ENCODE data around the gene PHF1.
"Not testable (repeated sequence)": the region's sequence is repeated elsewhere in the genome, so short reads cannot be mapped to it uniquely, and the experiment has no call there.

The PHF1 gene

GRCh38 chr6:33410711-33411631 lies at the start of gene PHF1:
Gene PHF1 (plus strand): TSS chr6:33411014. CDS start chr6:33412264, 1,250 bp downstream.
- no peaks in the 10 kb centered on the region for H3K9me3 ChIP-seq (ENCODE audit: control insufficient read depth in 2 of 2, low read length in 2 of 2)
- peaks cover 31 to 33% of the 10 kb centered on the region in 2 donors for H3K36me3 ChIP-seq (ENCODE audit: control insufficient read depth in 2 of 2, insufficient read depth in 2 of 2, low read length in 2 of 2)
- peak within 1 kb of the TSS; percentile 91 to 98 for H3K9ac ChIP-seq (ENCODE audit: low read depth in 1 of 2, low read length in 2 of 2)
- peaks cover 11 to 12% of the 10 kb centered on the region in 2 donors for H3K4me1 ChIP-seq (ENCODE audit: control insufficient read depth in 2 of 2, insufficient read depth in 2 of 2, low read length in 2 of 2)
- H3K4me3 ChIP-seq (ENCODE audit: low read length in 2 of 2) = peak within 1 kb of the TSS; percentile 86 to 95
- H3K27ac ChIP-seq (ENCODE audit: low read depth in 2 of 2, low read length in 2 of 2) = peak within 1 kb of the TSS; percentile 95 to 97
- no peaks in the 10 kb centered on the region for H3K27me3 ChIP-seq (ENCODE audit: control insufficient read depth in 2 of 2, insufficient read depth in 2 of 2, low read length in 2 of 2)

DNA sequence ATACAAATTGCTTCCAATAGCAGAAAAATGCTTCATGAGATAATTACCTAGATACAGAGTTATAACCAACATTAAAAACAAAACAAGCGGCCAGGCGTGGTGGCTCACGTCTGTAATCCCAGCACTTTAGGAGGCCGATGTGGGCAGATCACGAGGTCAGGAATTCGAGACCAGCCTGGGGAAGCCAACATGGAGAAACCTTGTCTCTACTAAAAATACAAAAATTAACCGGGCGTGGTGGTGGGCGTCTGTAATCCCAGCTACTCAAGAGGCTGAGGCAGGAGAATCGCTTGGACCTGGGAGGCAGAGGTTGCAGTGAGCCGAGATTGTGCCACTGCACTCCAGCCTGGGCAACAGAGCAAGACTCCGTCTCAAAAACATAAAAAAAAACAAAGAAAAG lies 47.3 kb upstream of the PHF1 start:
- not testable (repeated sequence) for H3K4me1 ChIP-seq (ENCODE audit: control insufficient read depth in 2 of 2, insufficient read depth in 2 of 2, low read length in 2 of 2); H3K9ac ChIP-seq (ENCODE audit: low read depth in 1 of 2, low read length in 2 of 2); H3K36me3 ChIP-seq (ENCODE audit: control insufficient read depth in 2 of 2, insufficient read depth in 2 of 2, low read length in 2 of 2); H3K27ac ChIP-seq (ENCODE audit: low read depth in 2 of 2, low read length in 2 of 2); H3K9me3 ChIP-seq (ENCODE audit: control insufficient read depth in 2 of 2, low read length in 2 of 2); H3K4me3 ChIP-seq (ENCODE audit: low read length in 2 of 2); H3K27me3 ChIP-seq (ENCODE audit: control insufficient read depth in 2 of 2, insufficient read depth in 2 of 2, low read length in 2 of 2)

GRCh38 chr6:33364475-33365205 lies 46.2 kb upstream of the PHF1 start:
- not testable (repeated sequence) for H3K9me3 ChIP-seq (ENCODE audit: control insufficient read depth in 2 of 2, low read length in 2 of 2); H3K4me1 ChIP-seq (ENCODE audit: control insufficient read depth in 2 of 2, insufficient read depth in 2 of 2, low read length in 2 of 2); H3K9ac ChIP-seq (ENCODE audit: low read depth in 1 of 2, low read length in 2 of 2); H3K27ac ChIP-seq (ENCODE audit: low read depth in 2 of 2, low read length in 2 of 2); H3K4me3 ChIP-seq (ENCODE audit: low read length in 2 of 2); H3K27me3 ChIP-seq (ENCODE audit: control insufficient read depth in 2 of 2, insufficient read depth in 2 of 2, low read length in 2 of 2); H3K36me3 ChIP-seq (ENCODE audit: control insufficient read depth in 2 of 2, insufficient read depth in 2 of 2, low read length in 2 of 2)

GRCh38 chr6:33365206-33365971 lies 45.4 kb upstream of the PHF1 start:
- H3K36me3 ChIP-seq (ENCODE audit: control insufficient read depth in 2 of 2, insufficient read depth in 2 of 2, low read length in 2 of 2); H3K4me3 ChIP-seq (ENCODE audit: low read length in 2 of 2); H3K9me3 ChIP-seq (ENCODE audit: control insufficient read depth in 2 of 2, low read length in 2 of 2); H3K4me1 ChIP-seq (ENCODE audit: control insufficient read depth in 2 of 2, insufficient read depth in 2 of 2, low read length in 2 of 2); H3K9ac ChIP-seq (ENCODE audit: low read depth in 1 of 2, low read length in 2 of 2); H3K27me3 ChIP-seq (ENCODE audit: control insufficient read depth in 2 of 2, insufficient read depth in 2 of 2, low read length in 2 of 2); H3K27ac ChIP-seq (ENCODE audit: low read depth in 2 of 2, low read length in 2 of 2): not testable (repeated sequence)

DNA sequence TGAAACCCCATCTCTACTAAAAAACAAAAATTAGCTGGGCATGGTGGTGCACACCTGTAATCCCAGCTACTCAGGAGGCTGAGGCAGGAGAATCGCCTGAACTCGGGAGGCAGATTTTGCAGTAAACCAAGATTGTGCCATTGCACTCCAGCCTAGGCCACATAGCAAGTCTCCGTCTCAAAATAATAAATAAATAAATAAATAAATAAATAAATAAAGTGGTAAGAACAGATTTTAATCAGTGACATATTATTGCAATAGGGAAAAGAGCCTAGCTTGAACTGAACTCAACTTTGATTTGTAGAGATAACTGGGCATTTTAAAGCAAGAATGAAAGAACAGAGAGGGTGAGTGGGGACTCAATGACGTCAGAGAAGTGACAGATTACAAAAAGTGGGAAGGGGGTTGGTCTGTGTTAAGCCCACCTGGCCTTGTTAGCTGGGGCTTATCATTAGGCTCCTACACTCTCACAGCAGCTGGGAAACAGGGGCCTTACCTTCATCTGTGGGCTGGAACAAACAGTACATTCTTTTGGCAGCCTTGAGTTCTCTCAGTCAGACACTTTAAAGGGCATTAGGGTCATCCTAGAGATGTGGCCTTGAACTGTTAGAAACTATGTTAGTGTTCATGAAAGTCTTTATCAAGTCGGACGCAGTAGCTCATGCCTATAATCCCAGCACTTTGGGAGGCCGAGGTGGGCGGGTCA lies 43.7 kb upstream of the PHF1 start:
- Histone ChIP-seq H3K9ac (ENCODE audit: low read depth in 1 of 2, low read length in 2 of 2) (no peak overlapping the region), H3K36me3 (ENCODE audit: control insufficient read depth in 2 of 2, insufficient read depth in 2 of 2, low read length in 2 of 2) (no peaks in the 10 kb centered on the region), H3K4me3 (ENCODE audit: low read length in 2 of 2) (no peak overlapping the region), H3K27ac (ENCODE audit: low read depth in 2 of 2, low read length in 2 of 2) (no peak overlapping the region), H3K4me1 (ENCODE audit: control insufficient read depth in 2 of 2, insufficient read depth in 2 of 2, low read length in 2 of 2) (no peaks in the 10 kb centered on the region), H3K9me3 (ENCODE audit: control insufficient read depth in 2 of 2, low read length in 2 of 2) (no peaks in the 10 kb centered on the region), H3K27me3 (ENCODE audit: control insufficient read depth in 2 of 2, insufficient read depth in 2 of 2, low read length in 2 of 2) (no peaks in the 10 kb centered on the region)

DNA sequence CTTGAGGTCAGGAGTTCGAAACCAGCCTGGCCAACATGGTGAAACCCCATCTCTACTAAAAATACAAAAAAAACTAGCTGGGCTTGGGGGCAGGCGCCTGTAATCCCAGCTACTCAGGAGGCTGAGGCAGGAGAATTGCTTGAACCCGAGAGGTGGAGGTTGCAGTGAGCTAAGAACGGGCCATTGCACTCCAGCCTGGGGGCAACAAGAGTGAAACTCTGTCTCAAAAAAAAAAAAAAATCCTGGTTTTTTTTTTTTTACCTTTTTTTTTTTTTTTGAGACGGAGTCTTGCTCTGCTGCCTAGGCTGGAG lies 43.1 kb upstream of the PHF1 start:
- H3K27ac ChIP-seq (ENCODE audit: low read depth in 2 of 2, low read length in 2 of 2); H3K9me3 ChIP-seq (ENCODE audit: control insufficient read depth in 2 of 2, low read length in 2 of 2); H3K9ac ChIP-seq (ENCODE audit: low read depth in 1 of 2, low read length in 2 of 2): not testable (repeated sequence)

GRCh38 chr6:33371901-33372300 lies 38.9 kb upstream of the PHF1 start:
- not testable (repeated sequence) for H3K9me3 ChIP-seq (ENCODE audit: control insufficient read depth in 2 of 2, low read length in 2 of 2); H3K4me1 ChIP-seq (ENCODE audit: control insufficient read depth in 2 of 2, insufficient read depth in 2 of 2, low read length in 2 of 2); H3K36me3 ChIP-seq (ENCODE audit: control insufficient read depth in 2 of 2, insufficient read depth in 2 of 2, low read length in 2 of 2); H3K27ac ChIP-seq (ENCODE audit: low read depth in 2 of 2, low read length in 2 of 2); H3K9ac ChIP-seq (ENCODE audit: low read depth in 1 of 2, low read length in 2 of 2); H3K4me3 ChIP-seq (ENCODE audit: low read length in 2 of 2); H3K27me3 ChIP-seq (ENCODE audit: control insufficient read depth in 2 of 2, insufficient read depth in 2 of 2, low read length in 2 of 2)

More for the DNA sequence above, 43.1 kb upstream of the PHF1 start:
- H3K36me3 ChIP-seq (ENCODE audit: control insufficient read depth in 2 of 2, insufficient read depth in 2 of 2, low read length in 2 of 2); H3K27me3 ChIP-seq (ENCODE audit: control insufficient read depth in 2 of 2, insufficient read depth in 2 of 2, low read length in 2 of 2); H3K4me1 ChIP-seq (ENCODE audit: control insufficient read depth in 2 of 2, insufficient read depth in 2 of 2, low read length in 2 of 2); H3K4me3 ChIP-seq (ENCODE audit: low read length in 2 of 2): not testable (repeated sequence)

DNA sequence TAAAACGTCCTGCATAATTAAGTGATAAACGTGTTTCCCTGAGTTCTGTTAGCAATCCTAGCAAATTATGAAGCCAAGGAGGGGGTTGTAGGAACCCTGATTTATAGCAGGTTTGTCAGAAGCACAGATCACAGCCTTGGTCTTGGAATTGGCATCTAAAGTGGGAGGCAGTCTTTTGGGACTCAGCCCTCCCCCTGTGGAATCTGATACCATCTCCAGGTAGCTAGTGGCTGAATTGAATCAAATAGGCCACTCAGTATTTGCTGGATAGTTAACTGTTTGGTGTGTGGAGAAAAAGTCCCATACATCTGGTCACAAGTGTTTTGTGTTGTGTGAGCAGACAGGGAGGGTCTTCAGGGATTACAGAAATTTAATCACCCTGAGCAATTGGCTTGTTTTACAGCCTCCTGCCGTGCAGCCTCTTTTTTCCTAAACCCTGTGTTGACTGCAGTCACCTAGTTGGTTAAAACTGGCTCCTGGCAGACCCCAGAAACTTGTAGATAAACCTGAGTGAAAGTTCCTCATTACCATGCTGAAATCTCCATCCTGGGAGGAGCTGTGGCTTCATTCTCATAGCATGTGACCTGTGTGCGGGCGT lies 38.2 kb upstream of the PHF1 start:
- no peak overlapping the region for H3K27ac ChIP-seq (ENCODE audit: low read depth in 2 of 2, low read length in 2 of 2)
- no peak overlapping the region for H3K9ac ChIP-seq (ENCODE audit: low read depth in 1 of 2, low read length in 2 of 2)
- peaks cover 0 to 5% of the 10 kb centered on the region in 2 donors for H3K4me1 ChIP-seq (ENCODE audit: control insufficient read depth in 2 of 2, insufficient read depth in 2 of 2, low read length in 2 of 2)
- H3K9me3 ChIP-seq (ENCODE audit: control insufficient read depth in 2 of 2, low read length in 2 of 2) = no peaks in the 10 kb centered on the region
- no peak overlapping the region for H3K4me3 ChIP-seq (ENCODE audit: low read length in 2 of 2)
- H3K27me3 ChIP-seq (ENCODE audit: control insufficient read depth in 2 of 2, insufficient read depth in 2 of 2, low read length in 2 of 2) = no peaks in the 10 kb centered on the region
- no peaks in the 10 kb centered on the region for H3K36me3 ChIP-seq (ENCODE audit: control insufficient read depth in 2 of 2, insufficient read depth in 2 of 2, low read length in 2 of 2)

GRCh38 chr6:33373960-33374910 lies 36.6 kb upstream of the PHF1 start:
- peaks cover 0 to 5% of the 10 kb centered on the region in 2 donors for H3K4me1 ChIP-seq (ENCODE audit: control insufficient read depth in 2 of 2, insufficient read depth in 2 of 2, low read length in 2 of 2)
- H3K36me3 ChIP-seq (ENCODE audit: control insufficient read depth in 2 of 2, insufficient read depth in 2 of 2, low read length in 2 of 2) = no peaks in the 10 kb centered on the region
- H3K27ac ChIP-seq (ENCODE audit: low read depth in 2 of 2, low read length in 2 of 2) = no peak overlapping the region
- H3K9ac ChIP-seq (ENCODE audit: low read depth in 1 of 2, low read length in 2 of 2) = no peak overlapping the region
- H3K9me3 ChIP-seq (ENCODE audit: control insufficient read depth in 2 of 2, low read length in 2 of 2) = no peaks in the 10 kb centered on the region
- no peaks in the 10 kb centered on the region for H3K27me3 ChIP-seq (ENCODE audit: control insufficient read depth in 2 of 2, insufficient read depth in 2 of 2, low read length in 2 of 2)
- H3K4me3 ChIP-seq (ENCODE audit: low read length in 2 of 2) = no peak overlapping the region
